NCI-H187 treated with DMSO at 0.1 percent for 48 hours (cell line): Measurements from ENCODE around the gene PRR5L.
"Not testable (repeated sequence)": the region's sequence is repeated elsewhere in the genome, so short reads cannot be mapped to it uniquely, and the experiment has no call there.

Experiments used
- DNase-seq: peaks from one replicate; lab custom pipeline; 2025; lab: John Stamatoyannopoulos, UW

The PRR5L gene

DNA sequence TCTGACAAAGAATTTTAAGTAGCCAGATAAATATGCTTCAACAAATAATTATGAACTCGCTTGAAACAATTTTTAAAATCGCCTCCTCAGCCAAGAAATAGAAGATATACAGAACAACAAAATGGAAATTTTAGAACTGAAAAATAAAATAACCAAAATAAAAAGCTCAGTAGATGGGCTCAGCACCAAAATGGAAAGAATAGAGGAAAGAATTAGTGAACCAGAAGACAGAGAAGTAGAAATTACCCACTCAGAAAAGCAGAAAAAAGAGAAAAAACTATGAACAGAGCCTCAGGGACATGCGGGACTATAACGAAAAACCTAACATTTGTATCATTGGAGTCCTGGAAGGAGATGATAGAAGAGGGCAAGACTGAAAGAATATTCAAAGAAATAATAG, 14.2 kb upstream of the PRR5L start:
- DNase-seq, result no peak

DNA sequence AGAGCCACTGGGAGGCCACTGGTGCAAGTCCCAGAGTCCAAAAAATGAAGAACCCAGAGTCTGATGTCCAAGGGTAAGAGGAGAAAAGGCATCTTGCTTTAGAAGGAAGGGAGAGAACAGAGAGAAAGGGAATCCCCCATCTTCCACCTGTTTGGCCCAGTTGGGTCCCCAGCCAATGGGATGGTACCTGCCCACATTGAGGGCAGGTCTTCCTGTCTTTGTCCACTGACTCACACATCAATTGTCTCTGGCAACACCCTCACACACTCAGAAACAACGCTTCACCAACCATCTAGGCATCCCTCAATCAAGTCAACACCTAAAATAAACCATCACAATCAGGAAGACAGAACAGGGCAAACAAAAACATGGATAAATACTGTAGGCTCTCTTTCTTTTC, 13.2 kb upstream of the PRR5L start:
- DNase-seq, result no peak

DNA sequence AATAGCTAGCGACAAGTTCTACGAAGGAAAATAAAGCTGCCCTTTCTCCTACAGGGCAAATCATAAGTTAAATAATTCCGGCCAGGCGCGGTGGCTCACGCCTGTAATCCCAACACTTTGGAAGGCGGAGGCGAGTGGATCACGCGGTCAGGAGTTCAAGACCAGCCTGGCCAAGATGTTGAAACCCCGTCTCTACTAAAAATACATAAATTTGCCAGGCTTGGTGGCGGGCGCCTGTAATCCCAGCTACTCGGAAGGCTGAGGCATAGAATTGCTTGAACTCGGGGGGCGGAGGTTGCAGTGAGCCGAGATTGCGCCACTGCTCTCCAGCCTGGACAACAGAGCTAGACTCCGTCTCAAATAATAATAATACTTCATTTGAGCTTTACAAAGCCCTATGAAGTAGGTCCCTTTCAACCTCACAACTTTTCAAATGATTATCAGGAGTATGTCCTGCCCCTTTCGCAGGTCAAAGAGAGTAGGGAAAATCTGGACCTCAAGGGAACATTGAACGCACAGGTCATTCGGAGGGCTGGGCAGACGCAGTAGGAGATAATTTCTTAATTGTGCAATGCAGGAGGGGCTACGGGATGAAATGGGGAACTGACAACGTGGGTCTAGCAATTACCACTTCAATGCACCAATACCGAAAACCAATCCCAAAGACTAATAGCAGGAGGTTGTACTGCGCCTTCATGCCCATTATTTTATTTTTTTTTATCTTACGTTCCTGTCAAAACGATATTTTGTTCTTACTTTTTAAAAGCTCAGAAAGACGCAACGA, 7.5 kb upstream of the PRR5L start:
- no peak for DNase-seq

DNA sequence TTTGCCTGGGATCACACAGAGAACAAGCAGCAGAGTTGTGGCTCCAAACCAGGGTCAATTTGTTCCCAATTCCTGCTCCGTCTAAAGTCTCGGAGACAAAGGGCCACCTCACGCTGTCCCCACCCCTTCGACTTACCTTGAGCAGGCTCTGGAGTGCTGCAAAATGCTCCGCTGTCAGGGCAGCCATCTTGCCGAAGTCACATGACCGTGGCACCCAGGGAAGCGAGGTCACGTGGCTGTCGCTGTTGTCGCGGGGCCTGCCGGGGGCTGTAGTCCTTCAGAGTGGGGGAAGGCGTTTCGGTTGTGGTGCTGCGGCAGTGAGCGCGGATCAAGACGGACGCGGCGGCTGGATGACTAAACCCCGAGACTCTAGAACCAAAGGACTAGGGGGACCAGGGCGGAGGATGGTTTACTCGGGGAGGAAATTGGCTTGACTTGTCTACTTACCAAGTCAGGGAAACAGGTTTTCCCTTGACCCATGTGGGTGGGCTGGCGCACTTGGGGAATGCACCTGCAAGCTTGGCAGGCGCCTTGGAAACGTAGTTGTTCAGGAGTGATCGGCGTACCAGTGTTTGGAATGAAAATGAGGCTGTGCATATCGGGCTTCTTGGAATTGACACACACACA, 6.7 kb upstream of the PRR5L start, which contains the start of gene COMMD9:
Gene COMMD9, minus strand, starts transcription at position 199 of the 627 bp plus-strand sequence. Its CDS starts 12 bp downstream, at position 187.
- DNase-seq, result peak; percentile 79

DNA sequence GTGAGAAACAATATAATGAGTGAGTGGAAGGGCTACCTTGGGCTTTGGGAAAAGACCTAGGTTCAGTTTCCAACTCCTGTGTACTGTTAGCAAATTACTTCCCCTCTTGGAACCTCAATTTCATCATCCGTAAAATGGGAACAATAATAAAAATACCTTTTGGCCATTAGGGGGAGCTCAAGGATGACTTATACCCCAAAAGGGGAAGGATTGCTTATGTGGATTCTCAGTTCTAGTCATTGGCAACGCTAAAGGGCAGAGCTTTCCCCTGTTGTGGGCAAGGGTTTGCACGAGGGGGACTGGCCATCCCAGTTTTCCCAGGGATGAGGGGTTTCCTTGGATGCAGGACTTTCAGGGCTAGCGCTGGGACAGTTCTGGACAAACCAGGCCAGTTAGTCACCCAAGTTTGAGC, 3.8 kb upstream of the PRR5L start:
- DNase-seq, result no peak

GRCh38 chr11:36296884-36297543, 926 bp downstream of the PRR5L start:
- DNase-seq, result no peak

DNA sequence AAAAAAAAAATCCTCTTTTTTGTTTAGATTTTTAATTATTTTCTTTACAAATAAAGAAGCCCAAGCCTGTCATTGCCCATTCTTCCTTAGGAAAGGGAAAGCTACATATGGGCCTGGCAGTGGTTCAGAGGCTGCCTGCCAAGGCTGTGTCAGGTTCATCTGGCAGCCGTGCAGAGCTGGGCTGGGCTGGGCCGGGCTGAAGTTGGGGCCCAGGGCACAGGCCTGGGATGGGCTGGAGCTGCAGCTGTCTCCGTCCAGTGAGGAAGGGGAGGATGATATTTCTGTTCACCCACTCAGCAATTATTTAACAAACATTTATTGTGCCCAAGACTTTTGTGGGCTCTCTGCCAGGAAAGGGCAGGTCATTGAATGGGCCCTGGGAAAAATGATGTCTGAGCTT, 4.6 kb downstream of the PRR5L start:
- DNase-seq, result no peak

DNA sequence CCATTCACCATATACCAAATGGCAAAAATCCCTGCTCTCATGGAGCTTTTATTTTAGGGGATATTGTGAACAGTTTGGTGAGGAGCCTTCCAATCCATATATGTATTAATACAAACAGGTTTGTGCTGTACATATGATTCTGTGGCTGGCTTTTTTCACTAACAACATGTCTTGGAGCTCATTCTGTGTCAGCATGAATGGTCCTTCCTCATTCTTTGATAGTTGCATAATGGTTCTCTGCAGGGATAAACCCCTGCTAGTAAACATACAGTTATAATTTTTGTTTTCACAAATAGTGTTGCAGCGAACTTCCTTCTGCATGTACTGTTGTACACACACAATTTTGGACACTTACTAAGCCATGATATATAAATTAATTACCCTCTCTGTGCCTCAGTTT, 8.3 kb downstream of the PRR5L start:
- no peak for DNase-seq

DNA sequence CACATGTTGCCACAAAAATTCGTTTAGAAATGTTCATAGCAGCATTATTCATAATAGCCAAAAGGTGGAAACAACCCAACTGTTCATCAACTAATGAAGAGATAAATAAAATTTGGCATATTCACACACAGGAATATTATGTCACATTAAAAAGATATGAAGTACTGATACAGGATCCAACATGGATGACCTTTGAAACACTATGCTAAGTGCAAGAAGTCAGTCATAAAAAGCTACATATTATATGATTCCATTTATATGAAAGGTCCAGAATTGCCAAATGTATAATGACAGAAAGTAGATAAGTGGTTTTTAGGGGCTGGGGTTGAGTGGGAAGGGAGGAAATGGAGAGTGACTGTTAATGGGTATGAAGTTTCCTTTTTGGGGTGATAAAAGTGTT, 9.0 kb downstream of the PRR5L start:
- DNase-seq, result no peak

- DNase-seq, result no peak
Observed at GRCh38 chr11:36306888-36307287, 10.8 kb downstream of the PRR5L start.

GRCh38 chr11:36308577-36308976, 12.5 kb downstream of the PRR5L start:
- no peak for DNase-seq

DNA sequence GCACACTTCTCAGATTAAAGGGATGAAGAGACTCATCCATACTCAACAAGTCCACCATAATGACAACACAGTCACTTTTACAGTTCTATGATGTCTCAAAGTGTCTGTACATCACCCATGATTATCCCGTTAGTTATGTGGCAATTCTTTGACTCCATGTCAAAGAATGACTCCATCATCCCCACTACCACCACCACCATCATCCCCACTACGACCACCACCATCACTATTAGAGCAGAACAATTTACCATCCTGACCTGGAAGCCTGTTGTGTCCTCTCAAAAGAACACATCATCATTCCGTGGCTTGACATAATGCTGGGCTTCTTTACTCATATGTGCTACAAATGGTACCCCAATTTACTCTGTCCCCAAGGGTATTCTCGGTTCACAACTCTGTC, 13.7 kb downstream of the PRR5L start:
- DNase-seq, result no peak

- peak; percentile 44 for DNase-seq
Observed at GRCh38 chr11:36311926-36312595, 16.0 kb downstream of the PRR5L start.

DNA sequence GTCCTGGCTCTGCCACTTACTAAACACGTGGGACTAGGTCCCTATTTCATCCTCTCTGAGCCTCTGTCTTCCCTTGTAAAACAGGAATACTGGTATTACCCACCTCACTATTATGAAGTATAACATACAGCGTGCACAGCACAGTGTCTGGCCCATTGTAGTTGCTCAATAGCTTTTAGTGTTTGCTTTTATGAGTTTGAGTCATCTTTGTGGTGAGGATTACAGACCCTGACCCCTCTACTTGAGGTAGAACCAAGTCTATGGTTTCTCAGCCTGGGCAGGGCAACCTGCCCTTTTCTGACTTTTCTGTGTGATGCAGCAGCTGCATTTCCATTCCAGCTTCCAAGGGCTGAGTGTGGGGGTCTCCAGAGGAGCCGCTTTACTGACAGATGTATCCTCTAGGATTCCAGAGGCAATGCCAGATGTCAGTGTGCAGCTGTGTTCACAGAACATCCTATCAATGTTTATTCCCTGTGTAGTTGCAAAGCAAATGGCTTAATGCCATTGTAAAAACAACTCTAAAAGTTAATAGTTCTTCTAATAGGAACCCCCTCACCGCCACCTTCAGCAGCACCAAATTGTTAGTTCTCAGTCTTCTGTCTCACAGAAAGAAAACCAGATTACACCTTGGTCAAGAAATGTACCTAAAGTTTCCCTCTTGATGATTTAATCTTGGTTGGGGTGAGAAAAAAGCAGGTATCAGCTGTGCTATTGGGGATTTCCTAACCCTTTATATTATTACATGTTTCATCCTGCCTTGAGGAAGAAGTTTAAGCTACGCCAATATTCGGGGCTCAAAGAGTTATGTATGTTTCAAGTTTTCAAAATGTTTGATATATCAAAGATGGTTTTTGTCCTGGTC, 16.8 kb downstream of the PRR5L start:
- DNase-seq, result no peak

- DNase-seq, result no peak
Observed at GRCh38 chr11:36313750-36314433, 17.8 kb downstream of the PRR5L start.

DNA sequence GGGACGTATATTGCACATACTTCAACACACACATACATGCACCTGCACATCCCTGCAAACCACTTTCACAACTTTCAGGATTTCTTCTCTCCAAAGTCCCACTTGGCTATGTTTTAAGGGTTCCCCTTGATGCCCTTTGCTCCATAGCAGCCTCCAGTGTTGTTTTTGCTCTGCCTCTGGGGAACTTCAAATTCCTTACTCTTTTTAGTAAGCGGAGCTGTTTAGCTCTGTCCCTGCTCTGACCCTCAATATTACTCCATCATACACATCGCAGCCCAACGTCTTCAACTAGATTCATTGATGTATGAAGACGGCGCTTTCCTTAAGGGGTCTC, 18.3 kb downstream of the PRR5L start:
- DNase-seq, result no peak

DNA sequence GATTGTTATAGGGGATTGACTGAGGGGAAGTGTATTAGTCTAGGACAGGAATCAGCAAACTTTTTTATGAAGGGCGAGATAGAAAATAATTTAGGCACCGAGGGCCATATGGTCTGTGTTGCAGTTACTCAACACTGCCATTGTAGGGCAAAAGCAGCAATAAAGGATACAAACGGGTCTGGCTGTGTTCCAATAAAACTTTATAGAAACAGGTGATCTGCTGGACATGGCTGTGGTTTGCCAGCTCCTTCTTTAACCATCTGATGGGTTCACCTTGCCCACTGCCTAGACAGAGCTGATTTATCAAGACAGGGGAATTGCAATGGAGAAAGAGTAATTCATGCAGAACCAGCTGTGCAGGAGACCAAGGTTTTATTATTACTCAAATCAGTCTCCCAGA, 20.0 kb downstream of the PRR5L start:
- no peak for DNase-seq

- DNase-seq, result no peak
Observed at GRCh38 chr11:36317992-36318391, 21.9 kb downstream of the PRR5L start.

- not testable (repeated sequence) for DNase-seq
Observed at GRCh38 chr11:36324956-36325355, 28.9 kb downstream of the PRR5L start.

DNA sequence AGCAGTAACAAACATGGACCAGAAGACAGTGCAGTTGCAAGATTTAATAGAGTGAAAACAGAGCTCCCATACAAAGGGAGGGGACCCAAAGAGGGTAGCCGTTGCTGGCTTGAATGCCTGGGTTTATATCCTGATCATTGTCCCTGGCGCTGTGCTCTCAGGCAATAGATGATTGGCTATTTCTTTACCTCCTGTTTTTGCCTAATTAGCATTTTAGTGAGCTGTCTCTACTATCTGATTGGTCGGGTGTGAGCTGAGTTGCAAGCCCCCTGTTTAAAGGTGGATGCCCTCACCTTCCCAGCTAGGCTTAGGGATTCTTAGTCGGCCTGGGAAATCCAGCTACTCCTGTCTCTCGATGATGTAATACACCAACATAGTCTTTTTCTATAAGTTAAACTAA, 29.3 kb downstream of the PRR5L start:
- DNase-seq, result not testable (repeated sequence)
